PC-3 (cell line): ENCODE data around the gene SRPK3. TPM values are rescaled to one million over a fixed set of nuclear protein-coding genes. Genes with fewer than 3 reads are reported as not detected.

Experiments
- ATAC-seq: fragments of 200-7000 bp; cut with Tn5 transposase; 2 replicates; pipeline ENCODE4 v1.9.1; 2020; ENCODE audit warnings: mild to moderate bottlenecking, moderate library complexity
- BruUV-seq: library from RNA; stranded (reverse); fragments of 400-500 nt; replicated peaks from 2 replicates; lab custom pipeline; 2021; lab: Mats Ljungman, UMichigan
- CTCF ChIA-PET: fragments of 300-600 bp; sonication (Branson Sonifier 250); formaldehyde crosslinking; loops from one replicate; lab custom pipeline; 2022; ENCODE audit warnings: antibody characterized with exemption; lab: Charles Lee
- POLR2A ChIA-PET: fragments of 300-600 bp; sonication (Branson Sonifier 250); formaldehyde crosslinking; loops from one replicate; lab custom pipeline; 2022; ENCODE audit warnings: antibody characterized with exemption; ENCODE audit not compliant: unreplicated experiment; lab: Charles Lee
- DNase-seq: peaks from one replicate; pipeline ENCODE4 v3.0.0-alpha.2; 2015
- H2AFZ ChIP-seq: fragments of 300-600 bp; sonication (generic); 2 replicates; pipeline ENCODE4 v1.6.0; 2016; ENCODE audit warnings: antibody characterized with exemption, low read length
- H3F3A ChIP-seq: fragments of 300-600 bp; sonication (generic); one replicate; pipeline ENCODE4 v1.6.0; 2017; ENCODE audit warnings: antibody characterized with exemption, low read length, control low read depth, mild to moderate bottlenecking; ENCODE audit not compliant: unreplicated experiment
- H3K27ac ChIP-seq: fragments of 300-600 bp; sonication (generic); 2 replicates; pipeline ENCODE4 v1.5.1; 2016; ENCODE audit warnings: mild to moderate bottlenecking, low read length
- H3K27me3 ChIP-seq: fragments of 300-600 bp; sonication (generic); 2 replicates; pipeline ENCODE4 v1.6.1; 2016; ENCODE audit warnings: low read length, mixed read lengths
- H3K36me3 ChIP-seq: fragments of 300-600 bp; sonication (generic); 2 replicates; pipeline ENCODE4 v1.6.1; 2016; ENCODE audit warnings: low read depth, mixed run types, low read length, mixed read lengths
- H3K4me1 ChIP-seq: fragments of 300-600 bp; sonication (generic); 2 replicates; pipeline ENCODE4 v1.5.1; 2016; ENCODE audit warnings: low read length; ENCODE audit not compliant: insufficient read depth
- H3K4me2 ChIP-seq: fragments of 300-600 bp; sonication (generic); 2 replicates; pipeline ENCODE4 v1.6.0; 2016; ENCODE audit warnings: low read length
- H3K4me3 ChIP-seq: fragments of 300-600 bp; sonication (generic); 2 replicates; pipeline ENCODE4 v1.5.1; 2016; ENCODE audit warnings: mild to moderate bottlenecking, low read length, mixed read lengths
- H3K79me2 ChIP-seq: fragments of 300-600 bp; sonication (generic); 2 replicates; pipeline ENCODE4 v1.6.1; 2017; ENCODE audit warnings: low read length, mixed read lengths
- H3K9ac ChIP-seq: fragments of 300-600 bp; sonication (generic); 2 replicates; pipeline ENCODE4 v1.6.0; 2016; ENCODE audit warnings: mild to moderate bottlenecking, low read length
- H3K9me2 ChIP-seq: fragments of 300-600 bp; sonication (generic); replicated peaks from 2 replicates; pipeline ENCODE4 v1.6.1; 2016; ENCODE audit warnings: mixed run types, low read length, mixed read lengths
- H3K9me3 ChIP-seq: fragments of 300-600 bp; sonication (generic); 2 replicates; pipeline ENCODE4 v1.6.1; 2016; ENCODE audit warnings: low read length, mixed read lengths
- H4K20me1 ChIP-seq: fragments of 300-600 bp; sonication (generic); 2 replicates; pipeline ENCODE4 v1.6.1; 2016; ENCODE audit warnings: low read length, mixed read lengths
- CTCF ChIP-seq: fragments of 300-600 bp; sonication (generic); conservative IDR thresholded peaks from 2 replicates; pipeline ENCODE4 v1.5.1; 2017; ENCODE audit warnings: antibody characterized with exemption, low read depth, mild to moderate bottlenecking, low read length
- EZH2 ChIP-seq: fragments of 300-600 bp; sonication (generic); IDR thresholded peaks from one replicate; pipeline ENCODE4 v1.6.1; 2017; ENCODE audit warnings: antibody characterized with exemption, mild to moderate bottlenecking, low read length; ENCODE audit not compliant: unreplicated experiment
- EZH2phosphoT487 ChIP-seq: fragments of 300-600 bp; sonication (generic); IDR thresholded peaks from 2 replicates; pipeline ENCODE4 v1.6.1; 2018; ENCODE audit warnings: mild to moderate bottlenecking, antibody characterized with exemption, low read length, borderline replicate concordance
- intact Hi-C: fragments of 100-400 bp; cut with micrococcal nuclease; formaldehyde crosslinking; loops from 2 replicates; pipeline ENCODE4 v1.9.0; 2023
- total RNA-seq: library from RNA; depleted of rRNA; stranded (reverse); fragments of >200 nt; gene quantifications from 2 replicates; pipeline ENCODE4 v1.2.3, GENCODE V29; 2014

The SRPK3 gene
- total RNA-seq, 1 experiment from 2014 or later = 1.5 TPM

- no peak for ATAC-seq
- H3K79me2 ChIP-seq = no peaks in the 10 kb centered on the region
- no peaks in the 10 kb centered on the region for H4K20me1 ChIP-seq
- intact Hi-C loops = no loop called here
- H3K27ac ChIP-seq = no peak overlapping the region
- no peak overlapping the region for H3K9ac ChIP-seq
- H3K27me3 ChIP-seq = no peaks in the 10 kb centered on the region
- no peaks in the 10 kb centered on the region for H3F3A ChIP-seq
- H2AFZ ChIP-seq = no peak overlapping the region
- no peaks in the 10 kb centered on the region for H3K9me3 ChIP-seq
- no peaks in the 10 kb centered on the region for H3K4me1 ChIP-seq
- H3K4me2 ChIP-seq = no peak overlapping the region
- no TSS peak for BruUV-seq
- no peaks in the 10 kb centered on the region for H3K9me2 ChIP-seq
- DNase-seq = no peak
- CTCF ChIA-PET = no interaction called here
- POLR2A ChIA-PET = no interaction called here
- H3K36me3 ChIP-seq = peaks cover 2% of the 10 kb centered on the region; the same call in 1 of the 2 replicates
- TF ChIP-seq CTCF (no peak), EZH2 (no peak), EZH2phosphoT487 (no peak)
- no peak overlapping the region for H3K4me3 ChIP-seq
These were observed 6.9 kb upstream of the SRPK3 start for GRCh38 chrX:153773741-153774575.

GRCh38 chrX:153774576-153775292 lies 6.1 kb upstream of the SRPK3 start:
- intact Hi-C loops = no loop called here
- TF ChIP-seq EZH2phosphoT487 = no peak
- TF ChIP-seq EZH2 = no peak
- no peak for TF ChIP-seq CTCF
- BruUV-seq = no TSS peak
- DNase-seq (no peak), ATAC-seq (no peak)
- Histone ChIP-seq H3K9me3 (no peaks in the 10 kb centered on the region), H2AFZ (no peak overlapping the region), H3K4me3 (no peak overlapping the region), H3K27ac (no peak overlapping the region), H3K36me3 (peaks cover 2% of the 10 kb centered on the region; the same call in 1 of the 2 replicates), H3F3A (no peaks in the 10 kb centered on the region), H3K9ac (no peak overlapping the region), H3K4me1 (no peaks in the 10 kb centered on the region), H4K20me1 (no peaks in the 10 kb centered on the region), H3K9me2 (no peaks in the 10 kb centered on the region), H3K27me3 (no peaks in the 10 kb centered on the region), H3K79me2 (no peaks in the 10 kb centered on the region), H3K4me2 (no peak overlapping the region)
- ChIA-PET CTCF (interaction anchor here (0.6 kb wide), 1 partner anchor 16 kb away, joined by 6 read pairs; no protein-coding TSS in a partner anchor), POLR2A (interaction anchor here (0.5 kb wide), 1 partner anchor 9 kb away, joined by 10 read pairs; no protein-coding TSS in a partner anchor)
